ENCODE measurements around the gene HYAL1.
"Not testable (repeated sequence)": the region's sequence is repeated elsewhere in the genome, so short reads cannot be mapped to it uniquely, and the experiment has no call there.

Gene HYAL1

GRCh38 chr3:50264964-50265485, 38.3 kb downstream of the HYAL1 start:
- ChIA-PET POLR2A (interaction anchor here (0.6 to 1.9 kb wide), 9 partner anchors 19 to 335 kb away, joined by 3 to 8 read pairs (median 4); partner anchors contain the start of genes CYB561D2, HYAL3, IFRD2 and MON1A), CTCF (interaction anchor here (0.6 to 1.7 kb wide), 8 partner anchors 10 to 280 kb away, joined by 3 to 9 read pairs (median 4); no protein-coding TSS in a partner anchor)
- DNase-seq (ENCODE audit: extremely low spot score), result no peak
- TF ChIP-seq HDGF (IDR thresholded peaks at IDR 0.05; ENCODE audit: borderline replicate concordance) (no peak), SP1 (IDR thresholded peaks at IDR 0.05) (no peak), ZNF384 (IDR thresholded peaks at IDR 0.05) (no peak), L3MBTL2 (conservative IDR thresholded peaks at IDR 0.05) (no peak), FOXK2 (IDR thresholded peaks at IDR 0.05) (no peak), NFRKB (IDR thresholded peaks at IDR 0.05) (no peak), TARDBP (IDR thresholded peaks at IDR 0.05) (no peak), CTBP1 (IDR thresholded peaks at IDR 0.05; ENCODE audit: borderline replicate concordance) (no peak), ARNT (IDR thresholded peaks at IDR 0.05) (no peak), FOXA1 (IDR thresholded peaks at IDR 0.05) (no peak), ELF4 (IDR thresholded peaks at IDR 0.05) (no peak), FOXM1 (IDR thresholded peaks at IDR 0.05; ENCODE audit: borderline replicate concordance) (no peak), SUZ12 (IDR thresholded peaks at IDR 0.05) (no peak), BHLHE40 (IDR thresholded peaks at IDR 0.05; ENCODE audit: borderline replicate concordance) (no peak), LEF1 (IDR thresholded peaks at IDR 0.05; ENCODE audit: borderline replicate concordance) (no peak)
- TF ChIP-seq, protein P1, sequence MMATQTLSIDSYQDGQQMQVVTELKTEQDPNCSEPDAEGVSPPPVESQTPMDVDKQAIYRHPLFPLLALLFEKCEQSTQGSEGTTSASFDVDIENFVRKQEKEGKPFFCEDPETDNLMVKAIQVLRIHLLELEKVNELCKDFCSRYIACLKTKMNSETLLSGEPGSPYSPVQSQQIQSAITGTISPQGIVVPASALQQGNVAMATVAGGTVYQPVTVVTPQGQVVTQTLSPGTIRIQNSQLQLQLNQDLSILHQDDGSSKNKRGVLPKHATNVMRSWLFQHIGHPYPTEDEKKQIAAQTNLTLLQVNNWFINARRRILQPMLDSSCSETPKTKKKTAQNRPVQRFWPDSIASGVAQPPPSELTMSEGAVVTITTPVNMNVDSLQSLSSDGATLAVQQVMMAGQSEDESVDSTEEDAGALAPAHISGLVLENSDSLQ (IDR thresholded peaks at IDR 0.05), result no peak

DNA sequence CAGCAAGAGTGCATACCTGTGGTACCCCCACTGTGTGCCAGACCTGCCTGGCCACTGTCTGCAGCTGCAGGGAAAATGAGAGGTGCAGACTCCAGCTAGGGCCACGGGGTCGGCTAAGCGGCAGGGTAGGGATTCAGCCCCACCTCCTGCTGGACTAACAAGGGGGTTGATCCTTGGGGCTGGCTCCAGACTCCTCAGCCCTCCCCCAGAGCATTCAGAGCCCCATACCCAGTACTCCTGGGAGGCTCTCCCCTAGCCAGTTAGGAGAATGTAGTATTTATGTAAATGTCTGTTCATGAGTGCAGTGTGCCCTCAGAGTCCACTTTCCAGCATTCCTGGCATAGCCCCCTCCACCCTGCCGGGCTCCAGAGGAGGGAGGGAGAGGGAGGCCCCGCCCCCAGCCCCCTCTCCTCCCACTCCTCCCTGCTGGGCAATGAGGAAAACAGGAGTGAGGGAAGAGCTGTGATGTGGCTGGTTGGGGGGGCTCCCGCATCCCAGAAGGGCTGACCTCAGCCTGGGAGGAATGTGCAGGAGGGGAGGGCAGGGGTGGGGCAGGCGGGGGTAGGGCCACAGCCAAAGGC, 38.9 kb downstream of the HYAL1 start:
- peak; percentile 54 for DNase-seq (ENCODE audit: extremely low spot score)
- 0 out of 2 replicates have a peak, but pooled peaks have one; percentile 19 for TF ChIP-seq HDGF (IDR thresholded peaks at IDR 0.05; ENCODE audit: borderline replicate concordance)
- TF ChIP-seq ARNT (IDR thresholded peaks at IDR 0.05), result no peak
- ChIA-PET POLR2A (interaction anchor here (0.6 to 2.2 kb wide), 13 partner anchors 18 to 1417 kb away, joined by 3 to 8 read pairs (median 4); partner anchors contain the start of genes CYB561D2, HYAL3, MON1A and NAA80), CTCF (interaction anchor here (0.6 to 1.7 kb wide), 8 partner anchors 10 to 281 kb away, joined by 3 to 9 read pairs (median 4); no protein-coding TSS in a partner anchor)

DNA sequence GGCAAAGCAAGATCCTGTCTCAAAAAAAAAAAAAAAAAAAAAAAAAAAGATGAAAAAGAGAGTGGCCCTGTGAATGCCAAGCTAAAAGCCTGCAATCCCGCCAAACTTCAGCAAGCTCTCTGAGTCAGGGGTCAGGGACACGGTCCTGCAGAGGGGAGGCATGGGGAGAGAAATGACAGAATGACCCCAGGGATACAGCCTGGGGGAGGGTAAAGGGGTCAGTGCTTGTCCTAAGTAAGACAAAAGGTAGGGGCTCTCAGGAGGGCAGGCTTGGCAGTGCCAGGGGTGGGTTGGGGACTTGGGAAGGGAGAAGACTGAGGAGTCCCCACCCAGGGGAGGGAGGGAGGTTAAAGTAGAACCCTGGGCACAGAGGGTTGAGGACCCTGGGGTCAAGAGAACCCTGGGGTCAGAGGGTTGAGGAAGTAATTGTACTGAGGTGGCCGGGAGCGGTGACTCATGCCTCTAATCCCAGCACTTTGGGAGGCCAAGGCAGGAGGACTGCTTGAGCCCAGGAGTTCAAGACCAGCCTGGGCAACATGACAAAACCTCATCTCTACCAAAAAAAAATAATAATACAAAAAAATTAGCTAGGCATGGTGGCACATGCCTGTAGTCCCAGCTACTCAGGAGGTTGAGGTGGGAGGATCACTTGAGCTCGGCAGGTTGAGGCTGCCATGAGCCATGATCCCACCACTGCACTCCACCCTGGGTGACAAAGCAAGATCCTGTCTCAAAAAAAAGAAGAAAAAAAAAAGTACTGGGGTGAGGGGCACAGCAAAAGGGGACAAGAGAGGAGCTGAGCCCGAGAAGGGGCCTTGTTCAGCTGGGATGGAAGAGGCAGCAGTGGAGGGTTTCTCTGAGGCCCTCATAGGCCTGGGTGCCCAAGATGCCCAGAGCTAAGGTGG, 39.6 kb downstream of the HYAL1 start:
- POLR2A ChIA-PET, result interaction anchor here (0.6 to 2.2 kb wide), 14 partner anchors 17 to 1417 kb away, joined by 3 to 8 read pairs (median 4); partner anchors contain the start of genes CYB561D2, MON1A, NPRL2 and TUSC2
- TF ChIP-seq FOXA1 (IDR thresholded peaks at IDR 0.05) (no peak), SUZ12 (IDR thresholded peaks at IDR 0.05) (no peak), ARNT (IDR thresholded peaks at IDR 0.05) (no peak), NFRKB (IDR thresholded peaks at IDR 0.05) (no peak), BHLHE40 (IDR thresholded peaks at IDR 0.05; ENCODE audit: borderline replicate concordance) (no peak), FOXK2 (IDR thresholded peaks at IDR 0.05) (no peak), FOXM1 (IDR thresholded peaks at IDR 0.05; ENCODE audit: borderline replicate concordance) (no peak), TARDBP (IDR thresholded peaks at IDR 0.05) (no peak), LEF1 (IDR thresholded peaks at IDR 0.05; ENCODE audit: borderline replicate concordance) (no peak)
- no peak for DNase-seq (ENCODE audit: extremely low spot score)
- CTCF ChIA-PET, result interaction anchor here (0.8 to 1.7 kb wide), 8 partner anchors 11 to 107 kb away, joined by 3 to 9 read pairs (median 4); no protein-coding TSS in a partner anchor

- no peak for DNase-seq (ENCODE audit: extremely low spot score)
- no peak for TF ChIP-seq BHLHE40 (IDR thresholded peaks at IDR 0.05; ENCODE audit: borderline replicate concordance)
- TF ChIP-seq ELF4 (IDR thresholded peaks at IDR 0.05), result no peak
- TF ChIP-seq NFRKB (IDR thresholded peaks at IDR 0.05), result no peak
- TF ChIP-seq FOXK2 (IDR thresholded peaks at IDR 0.05), result no peak
- no peak for TF ChIP-seq ARNT (IDR thresholded peaks at IDR 0.05)
- TF ChIP-seq ZNF384 (IDR thresholded peaks at IDR 0.05), result no peak
- TF ChIP-seq FOXA1 (IDR thresholded peaks at IDR 0.05), result no peak
- TF ChIP-seq SP1 (IDR thresholded peaks at IDR 0.05), result no peak
- TF ChIP-seq L3MBTL2 (conservative IDR thresholded peaks at IDR 0.05), result no peak
- no peak for TF ChIP-seq FOXM1 (IDR thresholded peaks at IDR 0.05; ENCODE audit: borderline replicate concordance)
- TF ChIP-seq TARDBP (IDR thresholded peaks at IDR 0.05), result no peak
- TF ChIP-seq SUZ12 (IDR thresholded peaks at IDR 0.05), result no peak
- TF ChIP-seq, protein P1 (IDR thresholded peaks at IDR 0.05), result no peak
- no peak for TF ChIP-seq HDGF (IDR thresholded peaks at IDR 0.05; ENCODE audit: borderline replicate concordance)
- TF ChIP-seq CTBP1 (IDR thresholded peaks at IDR 0.05; ENCODE audit: borderline replicate concordance), result no peak
- POLR2A ChIA-PET, result interaction anchor here (0.6 to 2.2 kb wide), 3 partner anchors 16 to 74 kb away, joined by 3 to 6 read pairs (median 4); no protein-coding TSS in a partner anchor
- CTCF ChIA-PET, result interaction anchor here (0.7 to 1.1 kb wide), 3 partner anchors 12 to 74 kb away, joined by 3 to 6 read pairs (median 4); no protein-coding TSS in a partner anchor
These were observed 40.6 kb downstream of the HYAL1 start for GRCh38 chr3:50262778-50263177.

DNA sequence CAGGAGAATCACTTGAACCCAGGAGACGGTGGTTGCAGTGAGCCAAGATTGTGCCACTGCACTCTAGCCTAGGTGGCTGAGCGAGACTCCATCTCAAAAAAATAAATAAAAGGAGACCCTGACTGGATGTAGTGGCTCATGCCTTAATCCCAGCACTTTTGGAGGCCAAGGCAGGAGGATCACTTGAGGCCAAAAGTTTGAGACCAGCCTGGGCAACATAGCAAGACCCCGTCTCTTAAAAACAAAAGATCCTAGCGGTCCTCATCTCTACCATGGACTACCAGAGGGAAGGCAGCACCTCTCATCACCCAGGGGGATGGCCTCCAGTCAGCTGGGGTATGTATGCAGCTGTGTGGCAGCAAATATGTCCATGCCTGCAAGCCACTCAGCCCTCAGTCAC, 41.2 kb downstream of the HYAL1 start:
- CTCF ChIA-PET; POLR2A ChIA-PET; DNase-seq (ENCODE audit: extremely low spot score): not testable (repeated sequence)

DNA sequence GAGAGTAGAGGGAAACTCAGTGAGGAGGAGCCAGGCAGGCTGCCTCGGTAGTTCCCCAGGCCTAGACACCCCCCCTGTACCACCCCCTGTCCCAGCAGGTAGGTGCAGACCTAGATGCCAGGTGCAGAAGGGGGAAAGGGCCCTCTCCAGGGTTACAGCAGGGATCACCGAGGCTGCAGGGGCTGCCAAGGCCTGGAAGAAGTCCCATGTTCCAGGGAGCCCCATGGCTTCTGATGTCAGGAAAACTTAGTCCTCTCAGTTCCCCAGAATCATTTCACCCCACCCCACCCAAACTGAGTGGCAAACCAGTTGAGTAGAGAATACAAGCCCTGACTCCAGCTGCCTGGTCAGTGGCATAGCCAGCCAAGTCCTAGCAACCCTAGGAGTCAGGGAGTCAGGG, 41.9 kb downstream of the HYAL1 start:
- TF ChIP-seq ELF4 (IDR thresholded peaks at IDR 0.05) (no peak), HDGF (IDR thresholded peaks at IDR 0.05; ENCODE audit: borderline replicate concordance) (no peak), SUZ12 (IDR thresholded peaks at IDR 0.05) (no peak), TARDBP (IDR thresholded peaks at IDR 0.05) (no peak), FOXK2 (IDR thresholded peaks at IDR 0.05) (no peak), L3MBTL2 (conservative IDR thresholded peaks at IDR 0.05) (no peak), BHLHE40 (IDR thresholded peaks at IDR 0.05; ENCODE audit: borderline replicate concordance) (no peak), NFRKB (IDR thresholded peaks at IDR 0.05) (no peak), LEF1 (IDR thresholded peaks at IDR 0.05; ENCODE audit: borderline replicate concordance) (no peak), FOXA1 (IDR thresholded peaks at IDR 0.05) (no peak), ARNT (IDR thresholded peaks at IDR 0.05) (no peak), CTBP1 (IDR thresholded peaks at IDR 0.05; ENCODE audit: borderline replicate concordance) (no peak), FOXM1 (IDR thresholded peaks at IDR 0.05; ENCODE audit: borderline replicate concordance) (no peak), ZNF384 (IDR thresholded peaks at IDR 0.05) (no peak), SP1 (IDR thresholded peaks at IDR 0.05) (no peak)
- TF ChIP-seq, protein P1 (IDR thresholded peaks at IDR 0.05), result no peak
- ChIA-PET POLR2A (interaction anchor here (0.9 kb wide), 1 partner anchor 310 kb away, joined by 3 read pairs; no protein-coding TSS in a partner anchor), CTCF (interaction anchor here (0.6 to 4.0 kb wide), 2 partner anchors 14 to 43 kb away, joined by 4 to 31 read pairs; no protein-coding TSS in a partner anchor)
- DNase-seq (ENCODE audit: extremely low spot score), result no peak

All from HEK293T (cell line).